Islet of Langerhans (tissue), 1 donor: ENCODE results near the gene ZDHHC14.
"Not testable (repeated sequence)": the region's sequence is repeated elsewhere in the genome, so short reads cannot be mapped to it uniquely, and the experiment has no call there.

ENCODE experiments used
- FAIRE-seq: peaks from one replicate; lab custom pipeline; 2011; peaks lifted over from hg19 to GRCh38; lab: Jason Lieb, UNC

Gene ZDHHC14

DNA sequence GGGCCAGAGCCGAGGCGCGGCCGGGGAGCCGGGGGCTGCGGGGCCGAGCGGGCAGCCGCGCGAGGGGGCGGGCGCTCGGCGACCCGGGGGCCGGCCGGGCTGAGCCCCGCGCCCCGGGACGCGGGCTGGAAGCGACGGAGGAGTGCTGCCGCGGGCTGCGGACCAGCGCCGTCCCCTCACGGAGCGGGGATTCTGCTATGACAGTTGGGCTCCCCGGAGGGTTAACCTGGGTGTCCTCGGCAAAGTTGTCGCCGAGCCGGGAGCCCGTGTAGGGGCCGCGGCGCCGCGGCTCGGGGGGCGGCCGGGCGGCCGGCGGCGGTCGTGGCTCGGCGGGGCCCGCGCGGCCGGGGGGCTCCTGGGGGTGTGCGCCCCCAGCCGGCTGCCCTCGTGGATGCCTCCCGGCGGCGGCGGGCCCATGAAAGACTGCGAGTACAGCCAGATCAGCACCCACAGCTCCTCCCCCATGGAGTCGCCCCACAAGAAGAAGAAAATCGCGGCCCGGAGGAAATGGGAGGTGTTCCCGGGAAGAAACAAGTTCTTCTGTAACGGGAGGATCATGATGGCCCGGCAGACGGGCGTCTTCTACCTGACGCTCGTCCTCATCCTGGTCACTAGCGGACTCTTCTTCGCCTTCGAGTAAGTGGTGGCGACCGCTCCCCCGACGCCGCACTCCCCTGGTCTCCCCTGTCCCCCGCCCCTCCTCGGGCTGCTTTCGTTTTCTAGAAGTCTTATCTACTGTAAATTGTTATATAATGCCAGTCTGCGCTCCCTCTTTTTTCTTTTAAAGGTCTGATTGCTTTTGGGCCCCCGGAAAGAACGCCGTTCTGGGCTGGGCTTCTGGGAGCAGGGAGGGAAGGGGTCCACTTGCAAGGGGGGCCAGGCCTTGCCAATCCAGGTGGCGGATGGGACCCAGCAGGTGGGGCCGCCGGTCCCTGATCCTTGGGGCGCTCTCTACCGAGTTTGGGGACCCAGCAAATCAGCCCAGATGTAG is 936 bp downstream of the ZDHHC14 start:
- FAIRE-seq = no peak

DNA sequence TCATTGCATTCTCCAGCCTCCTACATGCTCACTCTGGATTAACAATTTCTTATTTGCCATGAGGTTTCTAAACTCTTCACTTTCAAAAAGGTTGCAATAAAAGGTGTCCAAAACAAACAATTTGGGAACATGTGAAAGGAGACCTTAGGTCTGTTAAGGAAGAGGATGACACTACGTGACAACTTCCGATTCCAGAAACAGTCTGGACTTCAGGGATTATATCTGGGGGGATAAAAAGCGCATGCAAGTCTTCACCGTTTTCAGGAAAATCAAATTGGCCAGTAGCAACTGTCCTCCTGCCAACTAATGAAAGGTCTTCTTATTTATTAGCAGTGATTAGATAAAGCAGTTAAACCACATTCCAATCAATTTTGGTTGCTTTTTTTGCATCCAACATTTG is 1.8 kb downstream of the ZDHHC14 start:
- no peak for FAIRE-seq

DNA sequence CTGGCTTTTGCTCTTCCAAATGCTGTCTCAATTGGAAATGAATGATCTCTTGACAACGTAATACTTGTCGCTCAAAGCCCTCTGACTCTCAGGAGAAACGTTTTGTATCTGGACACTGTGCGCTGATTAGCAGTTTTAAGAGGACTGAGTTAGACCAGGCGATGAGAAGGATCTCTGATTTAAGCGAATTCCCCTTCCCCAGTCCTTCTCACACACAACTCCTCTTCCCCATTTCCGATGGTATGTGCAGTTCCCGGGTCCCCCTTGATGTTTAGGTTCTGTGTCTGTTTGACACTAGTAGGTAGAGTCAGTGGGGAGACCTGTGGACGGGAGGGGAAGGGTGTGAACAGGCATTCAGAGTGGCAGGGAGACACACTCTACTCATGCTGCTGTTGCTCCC is 2.5 kb downstream of the ZDHHC14 start:
- FAIRE-seq = no peak

DNA sequence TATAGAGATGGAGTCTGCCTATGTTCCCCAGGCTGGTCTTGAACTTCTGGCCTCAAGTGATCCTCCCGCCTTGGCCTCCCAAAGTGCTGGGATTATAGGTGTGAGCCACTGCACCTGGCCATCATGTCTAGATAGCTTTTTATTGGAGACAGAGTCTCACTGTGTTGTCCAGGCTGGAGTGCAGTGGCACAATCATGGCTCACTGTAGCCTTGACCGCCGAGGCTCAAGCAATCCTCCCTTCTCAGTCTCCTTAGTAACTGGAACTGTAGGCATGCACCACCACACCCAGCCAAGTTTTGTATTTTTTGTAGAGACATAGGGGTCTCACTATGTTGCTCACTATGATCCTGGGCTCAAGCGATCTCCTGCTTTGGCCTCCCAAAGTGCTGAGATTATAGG is 4.0 kb downstream of the ZDHHC14 start:
- FAIRE-seq = not testable (repeated sequence)

DNA sequence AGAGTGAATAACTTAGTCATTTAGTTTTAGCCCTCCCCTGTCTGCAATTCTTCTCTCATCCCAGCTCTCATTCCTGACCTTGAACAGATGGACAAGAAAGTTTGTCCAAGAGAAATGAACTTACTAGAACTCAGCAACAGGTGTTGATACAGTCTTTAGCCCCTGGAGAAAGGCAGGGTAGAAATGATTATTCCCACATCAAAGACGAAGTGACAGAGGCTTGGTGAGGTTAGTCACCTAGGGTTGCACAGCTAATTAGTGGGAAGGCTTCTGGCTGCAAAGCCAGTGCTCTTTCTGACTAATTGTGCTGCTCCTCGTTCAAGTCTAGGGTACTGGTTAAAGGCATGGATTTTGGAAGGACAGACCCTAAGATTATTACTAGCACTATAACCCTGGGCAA is 4.5 kb downstream of the ZDHHC14 start:
- FAIRE-seq = no peak

DNA sequence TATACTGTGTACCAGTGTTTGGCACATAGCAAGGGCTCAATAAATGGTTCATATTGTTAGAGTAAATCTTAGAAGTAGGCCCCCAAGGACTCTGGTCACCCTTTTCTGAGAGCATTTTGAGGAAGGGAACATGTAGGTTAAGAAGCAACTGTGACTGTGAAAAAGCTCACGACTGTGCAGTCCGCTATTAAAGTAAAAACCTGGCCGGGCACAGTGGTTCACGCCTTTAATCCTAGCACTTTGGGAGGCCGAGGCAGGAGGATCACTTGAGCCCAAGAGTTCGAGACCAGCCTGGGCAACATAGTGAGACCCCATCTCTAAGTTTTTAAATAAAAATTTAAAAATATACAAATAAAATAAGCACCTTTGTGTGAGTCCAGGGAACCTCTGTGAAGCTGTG is 5.0 kb downstream of the ZDHHC14 start:
- FAIRE-seq = no peak

DNA sequence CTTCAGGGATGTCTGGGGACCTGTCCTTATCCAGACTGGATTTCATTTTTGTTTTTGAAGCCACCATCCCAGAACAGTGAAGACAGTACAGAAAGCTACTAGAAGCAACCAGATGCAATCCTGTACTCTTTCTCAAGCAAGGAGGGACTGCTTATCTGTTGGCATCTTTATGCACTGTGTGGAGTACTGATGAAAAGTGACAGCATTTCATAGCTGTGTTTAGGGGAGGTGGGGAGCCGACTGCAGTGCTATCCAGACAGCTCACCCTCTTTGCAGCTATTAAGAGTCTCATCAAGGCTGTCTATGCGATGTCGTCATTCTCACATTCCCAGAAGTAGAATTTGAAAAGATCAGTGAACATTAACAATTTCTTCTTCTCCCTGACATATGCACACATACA is 5.5 kb downstream of the ZDHHC14 start:
- no peak for FAIRE-seq

DNA sequence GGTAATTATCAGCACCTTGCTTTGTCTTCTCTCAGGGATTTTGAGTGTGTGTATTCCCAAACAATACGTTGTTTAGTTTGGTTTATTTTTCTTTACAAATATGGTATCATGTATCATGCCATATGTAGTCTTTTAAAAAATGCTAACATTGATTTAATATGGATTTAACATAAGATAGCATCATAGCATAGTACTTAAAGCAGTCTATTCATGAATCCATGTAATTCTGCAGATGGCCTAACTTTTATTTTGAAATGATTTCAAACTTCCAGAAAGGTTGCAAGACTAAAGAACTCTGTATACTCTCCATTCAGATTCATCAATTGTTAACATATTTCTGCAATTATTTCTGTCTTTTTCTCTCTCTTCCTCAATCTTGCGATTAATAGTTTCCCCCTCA is 7.9 kb downstream of the ZDHHC14 start:
- FAIRE-seq = no peak

DNA sequence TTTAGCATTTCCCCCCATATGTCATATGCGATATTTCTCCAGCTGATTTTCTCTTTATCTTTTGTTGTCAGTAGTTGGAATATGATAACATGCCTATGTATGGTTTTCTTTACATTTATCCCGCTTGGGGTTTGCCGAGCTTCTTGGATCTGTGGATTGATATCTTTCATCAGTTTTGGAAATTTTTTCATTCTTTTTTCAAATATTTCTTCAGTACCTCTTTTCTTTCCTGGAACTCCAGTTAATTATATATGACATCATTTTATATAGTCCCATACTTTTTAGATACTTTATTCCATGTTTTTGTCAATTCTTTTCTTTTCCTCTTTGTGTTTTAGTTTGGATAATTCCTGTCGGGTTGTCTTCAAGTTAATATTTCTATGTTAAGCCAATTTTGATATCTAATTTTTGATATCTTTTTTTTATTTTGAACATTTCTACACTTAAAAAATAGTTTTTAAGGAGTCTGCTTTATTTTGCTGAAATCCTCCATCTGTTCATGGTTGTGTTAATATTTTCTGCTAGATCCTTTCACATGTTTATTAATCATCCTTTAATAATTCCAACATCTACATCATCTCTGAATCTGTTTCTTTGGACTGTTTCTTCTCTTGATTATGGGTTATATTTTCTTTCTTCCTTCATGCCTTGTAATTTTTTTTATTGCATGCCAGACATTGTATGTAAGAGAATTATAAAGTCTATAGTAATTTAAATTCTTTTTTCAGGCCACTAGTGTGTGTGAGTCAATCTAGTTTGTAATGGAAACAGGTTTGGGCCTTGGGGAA is 9.5 kb downstream of the ZDHHC14 start:
- peak; percentile 49 for FAIRE-seq

DNA sequence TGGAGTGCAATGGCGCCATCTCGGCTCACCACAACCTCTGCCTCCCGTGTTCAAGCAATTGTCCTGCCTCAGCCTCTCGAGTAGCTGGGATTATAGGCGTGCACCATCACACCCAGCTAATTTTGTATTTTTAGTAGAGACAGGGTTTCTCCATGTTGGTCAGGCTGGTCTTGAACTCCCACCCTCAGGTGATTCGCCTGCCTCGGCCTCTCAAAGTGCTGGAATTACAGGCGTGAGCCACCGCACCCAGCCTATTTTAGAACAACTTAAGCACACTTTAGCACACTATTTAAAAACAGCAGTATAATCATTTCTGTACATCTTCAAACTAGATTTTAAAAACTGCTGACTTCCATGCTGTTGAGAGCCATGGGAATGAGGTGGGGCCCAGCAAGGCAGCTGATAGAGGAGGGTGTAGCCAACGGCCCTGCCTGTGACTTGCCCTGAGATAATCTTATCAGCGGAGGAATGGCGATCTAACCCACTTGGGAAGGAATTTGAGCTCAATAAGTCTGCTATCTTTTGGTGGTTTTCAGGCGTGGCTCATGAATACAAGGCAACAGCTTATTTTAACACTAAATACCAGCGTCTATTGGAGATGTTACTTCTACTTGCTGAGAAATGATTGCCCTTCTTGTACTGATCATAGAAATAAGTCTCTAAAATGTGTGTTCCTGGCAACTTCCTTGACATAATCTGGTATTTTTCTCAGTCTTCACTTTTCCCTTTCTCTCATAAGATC is 12.1 kb downstream of the ZDHHC14 start:
- no peak for FAIRE-seq

DNA sequence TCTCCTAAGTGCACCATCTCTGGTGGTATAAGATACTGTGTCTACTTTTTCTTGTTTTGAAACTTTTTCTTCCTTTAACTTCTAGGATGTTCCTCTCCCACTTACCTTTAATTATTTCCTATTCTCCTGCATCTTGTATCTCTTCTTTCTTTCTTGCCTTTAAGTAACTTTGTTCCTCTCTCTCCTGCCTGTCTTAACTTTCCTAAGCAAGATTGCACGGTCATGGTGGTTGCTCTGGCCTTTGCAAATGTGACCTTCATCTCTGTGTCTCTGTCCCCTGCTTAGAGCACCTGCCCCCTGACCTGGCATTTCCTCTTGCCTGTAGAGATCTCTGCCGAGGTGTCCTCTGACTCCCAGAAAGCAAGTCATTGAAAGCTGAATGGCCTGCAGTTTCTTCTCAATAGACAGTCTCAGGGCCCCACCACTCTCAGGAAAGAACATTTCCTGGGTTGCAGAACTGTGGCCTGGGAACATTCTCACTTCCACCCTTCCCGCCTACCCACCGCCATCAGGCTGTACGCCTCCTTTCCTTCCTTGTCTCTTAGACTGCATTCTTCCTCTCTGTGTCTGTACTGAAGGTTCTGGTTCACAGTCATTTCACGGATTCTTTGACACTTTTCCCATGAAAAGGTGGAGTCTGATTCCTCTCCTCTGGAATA is 12.8 kb downstream of the ZDHHC14 start:
- FAIRE-seq = no peak

DNA sequence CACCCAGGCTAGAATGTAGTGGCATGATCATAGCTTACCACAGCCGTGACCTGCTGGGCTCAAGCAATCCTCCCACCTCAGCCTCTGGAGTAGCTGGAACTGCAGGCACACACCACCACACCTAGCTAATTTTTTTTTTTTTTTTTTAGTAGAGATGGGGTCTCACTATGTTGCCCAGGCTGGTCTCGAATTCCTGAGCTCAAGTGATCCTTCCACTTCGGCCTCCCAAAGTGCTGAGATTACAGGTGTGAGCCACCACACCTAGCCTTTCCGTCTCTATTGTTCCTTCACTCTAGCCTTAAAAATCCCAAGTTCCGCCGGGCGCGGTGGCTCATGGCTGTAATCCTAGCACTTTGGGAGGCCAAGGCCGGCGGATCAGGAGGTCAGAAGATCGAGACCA is 14.2 kb downstream of the ZDHHC14 start:
- not testable (repeated sequence) for FAIRE-seq

DNA sequence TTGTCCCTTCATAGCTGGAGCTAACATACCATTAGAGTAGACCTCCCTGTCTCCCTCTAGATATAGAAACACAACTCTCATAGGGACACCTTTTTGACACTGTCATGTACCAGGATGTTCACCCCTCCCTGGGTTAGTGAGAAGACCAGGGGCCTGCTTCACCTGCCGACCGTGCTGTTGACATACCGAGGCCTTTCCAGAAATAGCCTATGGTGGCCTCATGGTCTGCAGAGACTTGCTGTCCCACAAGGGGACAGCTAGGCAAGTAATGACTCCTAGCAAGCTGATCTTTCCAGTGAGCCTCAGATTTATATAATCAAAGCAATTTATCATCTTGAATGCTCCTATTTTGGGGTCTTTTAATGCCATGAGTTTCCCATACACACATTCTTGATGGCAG is 15.0 kb downstream of the ZDHHC14 start:
- FAIRE-seq = no peak

DNA sequence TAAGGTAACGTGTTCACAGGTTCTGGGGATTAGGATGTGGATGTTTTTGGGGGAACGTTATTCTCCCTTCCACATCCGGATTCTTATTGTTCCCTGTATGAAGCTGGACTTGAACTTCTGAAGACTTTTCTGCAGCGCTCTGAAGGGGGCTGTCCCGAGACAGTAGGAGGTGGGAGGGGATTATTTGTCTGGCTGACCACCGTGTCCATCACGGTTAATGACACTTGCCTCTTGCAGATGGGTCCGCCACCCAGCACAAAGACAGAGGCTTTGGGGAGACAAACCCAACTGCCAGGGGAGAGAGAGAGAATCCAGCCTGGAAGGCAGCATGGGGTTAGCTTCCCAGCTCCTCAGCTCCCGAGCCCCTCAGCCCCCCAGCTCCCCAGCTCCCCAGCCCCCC is 16.7 kb downstream of the ZDHHC14 start:
- FAIRE-seq = no peak

DNA sequence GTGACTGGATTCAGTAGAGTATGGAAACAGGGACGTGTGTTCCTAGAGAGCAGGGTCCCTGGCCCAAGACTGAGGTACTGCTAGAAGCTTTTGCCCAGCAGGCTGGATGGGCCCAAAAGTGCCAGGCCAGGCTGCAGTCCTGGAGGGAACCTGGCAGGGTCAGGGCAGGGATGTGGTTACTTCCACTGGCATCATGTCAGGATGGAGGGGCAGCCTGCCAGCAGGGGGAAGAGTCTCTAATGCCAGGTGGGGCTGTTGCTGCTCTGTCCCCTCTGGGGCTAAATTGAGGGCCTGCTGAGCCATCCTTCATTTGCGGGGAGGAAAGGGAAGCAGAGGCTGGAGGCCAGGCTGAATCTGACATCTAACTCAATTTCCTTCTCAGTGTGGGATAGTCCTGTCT is 17.2 kb downstream of the ZDHHC14 start:
- no peak for FAIRE-seq

DNA sequence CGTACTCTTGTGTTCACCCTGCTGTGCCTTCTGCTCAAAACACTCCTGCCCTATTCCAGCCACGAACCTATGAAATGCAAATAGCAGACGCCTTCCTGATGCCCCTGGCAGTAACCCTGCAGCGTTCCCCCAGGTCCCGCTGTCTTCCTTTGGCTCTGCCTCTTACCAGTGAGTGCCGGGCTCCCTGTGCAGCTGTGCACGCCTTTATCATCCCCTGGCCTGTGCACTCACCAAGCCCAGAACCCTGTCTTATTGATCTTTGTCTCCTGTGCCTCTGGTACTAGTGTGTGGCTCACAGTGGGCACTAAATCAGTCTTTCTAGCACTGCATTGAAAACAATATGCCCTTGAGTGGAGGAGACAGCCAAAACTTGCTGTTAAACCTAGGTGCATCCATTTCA is 19.7 kb downstream of the ZDHHC14 start:
- no peak for FAIRE-seq

DNA sequence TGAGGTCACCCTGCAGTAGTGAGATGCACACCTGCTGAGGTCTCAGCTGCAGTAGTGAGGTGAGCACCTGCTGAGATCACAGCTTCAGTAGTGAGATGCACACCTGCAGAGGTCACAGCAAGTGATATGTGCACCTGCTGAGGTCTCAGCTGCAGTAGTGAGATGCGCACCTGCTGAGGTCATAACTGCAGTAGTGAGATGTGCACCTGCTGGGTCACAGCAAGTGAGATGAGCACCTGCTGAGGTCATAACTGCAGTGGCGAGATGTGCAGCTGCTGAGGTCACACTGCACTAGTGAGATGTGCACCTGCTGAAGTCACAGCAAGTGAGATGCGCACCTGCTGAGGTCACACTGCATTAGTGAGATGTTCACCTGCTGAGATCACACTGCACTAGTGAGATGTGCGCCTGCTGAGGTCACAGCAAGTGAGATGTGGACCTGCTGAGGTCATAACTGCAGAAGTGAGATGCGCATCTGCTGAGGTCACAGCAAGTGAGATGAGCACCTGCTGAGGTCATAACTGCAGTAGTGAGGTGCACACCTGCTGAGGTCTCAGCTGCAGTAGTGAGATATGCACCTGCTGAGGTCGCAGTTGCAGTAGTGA is 20.8 kb downstream of the ZDHHC14 start:
- FAIRE-seq = no peak

DNA sequence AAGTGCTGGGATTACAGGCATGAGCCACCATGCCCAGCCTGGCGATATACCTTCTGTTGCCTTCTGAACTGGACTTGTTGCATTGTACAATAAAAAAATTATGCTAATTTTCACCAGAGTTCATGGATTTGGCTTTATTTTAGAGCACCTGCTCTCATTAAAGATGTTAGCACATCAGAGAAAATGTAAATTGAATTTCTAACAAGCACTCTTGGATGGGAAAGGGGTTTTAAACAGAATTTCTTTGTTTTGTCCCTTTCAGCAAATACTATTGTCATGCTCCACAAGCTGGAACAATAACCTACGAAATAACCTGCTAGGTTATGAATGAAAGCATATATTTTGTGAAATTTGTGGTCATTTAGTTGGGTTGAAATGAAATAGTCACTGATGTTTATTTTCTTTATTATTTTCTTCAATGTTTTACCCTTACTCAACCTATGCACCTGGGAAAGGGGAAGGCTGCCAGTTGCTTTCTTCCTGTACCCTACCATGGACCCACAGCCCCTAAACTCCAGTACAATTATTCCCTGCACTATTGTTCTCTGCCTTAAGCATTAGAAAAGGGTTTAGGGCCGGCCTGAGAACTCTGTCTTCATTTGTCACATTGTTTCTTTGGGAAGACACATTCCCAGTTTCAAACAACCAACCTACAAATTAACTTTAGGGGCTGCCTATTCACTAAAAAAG is 22.2 kb downstream of the ZDHHC14 start:
- no peak for FAIRE-seq

DNA sequence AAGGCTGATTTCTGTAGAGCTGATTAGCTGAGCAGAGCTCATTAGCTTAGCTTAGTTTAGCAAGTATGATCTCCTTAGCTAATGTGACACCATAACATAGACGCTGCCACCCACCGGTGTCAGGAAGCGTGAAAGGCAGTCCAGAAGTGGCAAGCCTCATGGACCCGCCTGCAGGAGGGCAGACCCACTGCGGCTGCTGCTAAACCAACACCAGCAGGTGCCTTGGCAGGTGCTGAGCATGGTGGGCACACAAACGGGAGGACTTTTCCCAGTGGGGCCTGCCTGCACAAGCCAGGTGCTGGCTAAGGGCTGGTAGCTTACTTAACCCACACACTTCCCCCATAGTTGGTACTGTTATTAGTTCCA is 22.7 kb downstream of the ZDHHC14 start:
- no peak for FAIRE-seq

DNA sequence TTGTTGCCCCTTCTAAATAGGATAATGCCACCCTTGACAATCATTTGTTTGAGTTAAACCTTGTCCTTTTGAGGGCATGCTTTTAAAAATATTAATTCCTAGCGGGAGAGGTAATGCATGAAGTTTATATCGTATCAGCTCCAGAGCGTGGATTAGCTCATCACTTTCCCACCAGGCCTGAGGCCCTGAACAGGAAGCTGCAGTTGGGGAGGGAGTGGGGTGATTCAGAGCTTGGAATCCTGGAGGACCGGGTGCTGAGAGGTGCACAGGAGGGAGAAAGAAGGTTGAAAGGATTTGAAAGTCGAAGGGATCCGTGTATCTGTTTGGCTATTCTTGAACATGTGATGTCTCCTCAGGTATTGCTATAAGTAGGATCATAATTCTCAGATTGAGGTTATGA is 25.0 kb downstream of the ZDHHC14 start:
- no peak for FAIRE-seq

DNA sequence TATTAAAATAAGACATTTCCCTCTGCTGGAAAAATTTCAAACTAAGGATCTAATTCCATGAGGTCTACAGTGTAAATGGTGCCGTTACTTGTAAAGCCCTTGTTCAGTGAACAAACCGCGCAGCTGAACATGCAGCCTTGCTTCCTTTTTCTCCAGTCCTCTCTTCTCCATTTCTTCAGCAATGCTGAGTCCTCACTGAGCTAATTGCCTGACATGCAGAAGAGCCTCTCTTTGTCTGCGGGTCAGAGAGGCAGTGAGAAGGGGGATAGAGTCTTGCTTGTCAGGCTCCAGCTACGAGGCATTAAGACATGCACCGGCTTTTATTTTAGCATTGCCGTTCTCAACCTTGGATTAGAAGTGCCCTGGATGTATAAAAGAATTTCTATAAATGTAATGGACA is 25.7 kb downstream of the ZDHHC14 start:
- FAIRE-seq = no peak
